Hematopoietic multipotent progenitor cell treated with erythropoietin and hydrocortisone succinate and interleukin-3 and kit ligand, for 8 days (in vitro differentiated cells): Measurements from ENCODE around the gene GART.
"Not testable (repeated sequence)": the region's sequence is repeated elsewhere in the genome, so short reads cannot be mapped to it uniquely, and the experiment has no call there.

Experiments used
- DNase-seq: peaks from one replicate; pipeline ENCODE4 v3.0.0-alpha.2; 2015

Gene GART

DNA sequence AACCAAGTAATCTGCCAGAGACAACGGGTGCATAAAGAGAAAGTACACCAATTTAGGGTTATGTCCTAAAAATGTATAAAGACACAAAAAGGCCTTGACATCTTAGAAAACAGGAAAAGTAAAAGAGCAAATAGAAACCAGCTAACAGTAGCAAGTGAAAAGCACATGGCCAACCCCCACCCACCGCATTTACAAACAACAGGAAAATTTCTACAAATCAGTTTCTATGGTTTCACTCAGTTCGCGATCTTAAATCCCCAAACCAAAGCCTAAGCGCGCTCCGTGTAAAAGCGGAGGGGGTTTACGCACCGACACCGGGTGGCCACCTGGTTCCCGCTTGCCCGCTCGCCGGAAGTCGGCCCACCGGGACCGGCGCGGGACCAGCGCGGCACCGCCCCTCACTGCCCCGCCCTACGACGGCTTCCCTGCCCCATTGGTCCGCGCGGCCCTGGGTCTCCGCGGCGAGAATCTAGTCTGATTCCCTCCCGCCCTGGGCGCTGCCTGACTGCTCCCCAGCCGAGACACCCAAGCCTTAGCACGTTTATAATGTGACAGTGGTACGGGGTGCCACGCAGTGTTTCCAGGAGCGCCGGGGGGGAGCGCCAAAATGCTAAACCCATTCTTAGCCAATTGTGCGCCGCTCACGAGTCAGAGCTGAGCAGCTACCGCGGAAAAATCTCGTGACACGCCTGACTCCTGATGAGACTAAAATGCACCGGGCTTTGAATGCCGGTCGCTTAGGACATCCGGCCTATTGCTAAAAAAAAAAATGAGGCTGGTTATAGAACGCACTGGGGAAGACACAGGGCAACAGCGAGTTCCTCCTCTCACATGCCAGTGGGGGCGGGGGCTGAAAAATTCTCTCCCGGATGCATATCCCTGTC, at the start of gene GART:
GART (minus strand) TSS at position 362 of the 884 bp plus-strand sequence. CDS start 2,802 bp downstream, outside the sequence.
- DNase-seq, result peak; percentile 89

DNA sequence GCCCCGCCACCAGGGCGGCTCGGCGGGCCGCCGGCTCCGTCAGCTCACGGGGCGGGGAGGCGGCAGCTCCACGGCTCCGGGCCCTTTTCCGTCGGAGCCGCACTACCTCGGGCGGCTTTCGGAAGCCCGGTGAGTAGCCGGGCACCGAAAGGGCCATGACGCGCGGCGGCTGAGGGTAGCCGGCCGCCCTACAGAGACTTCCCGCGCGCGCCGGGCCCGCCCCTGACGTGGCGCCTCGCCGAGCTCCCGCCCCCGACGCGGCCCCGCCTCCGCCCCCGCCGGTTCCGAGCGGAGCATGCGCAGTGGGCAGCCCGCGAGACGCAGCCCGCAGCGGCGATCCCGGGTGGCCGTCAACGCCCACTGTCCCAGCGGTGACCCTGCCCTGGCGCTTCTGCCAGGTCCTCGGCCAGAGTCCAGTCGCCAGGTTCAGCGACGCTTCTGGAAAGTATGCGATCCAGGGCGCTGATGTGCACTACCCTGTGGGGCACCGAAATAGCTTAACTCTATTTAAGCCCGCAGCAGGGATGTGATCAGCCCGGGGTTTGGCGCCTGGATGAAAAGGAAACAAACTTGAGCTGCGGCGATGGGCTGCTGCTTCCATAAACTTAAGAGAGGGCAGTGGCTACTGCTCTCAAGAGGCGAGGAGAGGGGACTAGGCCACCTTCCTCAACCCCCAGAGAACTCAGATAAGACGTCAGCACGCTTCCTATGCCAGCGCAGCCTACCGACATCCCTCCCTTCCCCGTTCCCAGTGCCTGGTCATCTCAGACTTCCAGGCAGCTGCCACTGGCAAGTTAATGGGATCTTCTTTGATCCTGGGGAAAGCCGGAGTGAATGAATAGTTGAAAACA, 46.8 kb upstream of the GART start, which contains the start of gene DONSON:
DONSON (minus strand) TSS at position 200 of the 851 bp plus-strand sequence; CDS start at position 157, 43 bp downstream.
- peak; percentile 80 for DNase-seq

DNA sequence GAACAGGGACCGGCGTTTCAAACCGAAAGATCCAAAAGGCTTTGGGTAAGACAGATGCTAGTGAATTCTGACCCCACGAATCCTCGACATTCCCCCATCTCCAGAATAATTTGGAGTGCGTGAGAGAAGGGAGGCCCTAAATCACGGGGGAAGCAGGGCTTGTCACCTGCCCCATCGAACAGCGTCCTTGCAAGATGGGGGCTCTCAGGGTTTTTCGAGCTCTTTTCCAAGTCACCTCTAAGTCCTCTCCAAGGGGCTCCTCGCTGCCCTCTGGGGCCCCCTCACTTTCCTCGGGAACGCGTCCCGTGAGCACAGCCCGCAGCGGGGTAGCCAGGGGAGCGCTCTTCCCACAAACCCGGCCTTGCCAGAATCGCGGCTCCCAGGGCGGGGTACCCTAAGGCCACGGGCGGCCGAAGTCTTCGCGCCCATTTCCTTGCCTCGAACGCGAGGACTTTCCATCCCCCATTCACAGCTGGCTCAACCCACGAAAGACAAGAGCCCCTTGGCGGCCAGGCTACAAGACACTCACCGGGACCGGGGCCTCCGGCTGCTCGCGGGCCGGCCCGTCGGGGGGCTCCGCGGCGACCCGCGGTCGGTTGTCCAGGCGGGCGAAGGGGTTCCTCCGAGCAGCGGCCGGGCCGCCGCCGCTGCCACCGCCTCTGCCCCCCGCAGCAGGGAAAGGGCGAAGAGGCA, 46.0 kb upstream of the GART start:
- DNase-seq, result peak; percentile 55

DNA sequence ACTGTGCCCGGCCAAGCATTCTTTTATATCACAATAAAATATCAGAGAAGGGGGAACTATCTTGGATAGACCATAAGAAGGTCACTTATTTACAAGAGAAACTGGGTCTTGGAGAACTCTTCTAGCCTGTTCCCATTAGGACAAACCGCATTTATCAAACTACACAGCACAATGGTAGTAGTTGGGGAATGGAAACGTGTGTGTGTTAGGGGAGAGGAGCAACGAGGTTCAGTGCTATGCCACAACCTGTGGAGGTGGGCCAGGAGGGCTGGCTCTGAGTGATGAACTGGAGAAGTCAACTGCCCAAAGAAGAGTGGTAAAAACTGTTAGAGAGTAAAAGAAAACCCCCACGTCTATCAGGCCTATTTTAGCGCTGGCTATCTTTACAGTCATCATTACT, 45.0 kb upstream of the GART start:
- no peak for DNase-seq

DNA sequence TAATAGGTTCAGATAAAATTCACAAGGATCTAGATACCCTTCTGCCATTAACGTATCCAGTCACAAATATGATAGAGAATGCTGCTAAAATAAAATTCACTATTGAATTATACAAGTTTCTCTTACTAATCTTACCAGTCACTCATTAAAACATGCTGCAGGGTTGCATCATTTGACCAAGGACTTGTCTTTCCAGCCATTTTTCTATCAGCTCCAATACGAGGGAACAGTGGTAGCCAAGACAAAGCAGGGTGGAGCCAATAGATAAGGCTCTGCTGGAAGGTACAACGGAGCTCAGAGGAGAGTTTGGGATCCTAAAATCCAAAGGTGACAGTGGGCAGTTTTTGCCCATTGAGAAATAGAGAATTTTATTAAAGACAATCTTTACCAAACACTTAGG, 42.5 kb upstream of the GART start:
- DNase-seq, result peak; percentile 67

DNA sequence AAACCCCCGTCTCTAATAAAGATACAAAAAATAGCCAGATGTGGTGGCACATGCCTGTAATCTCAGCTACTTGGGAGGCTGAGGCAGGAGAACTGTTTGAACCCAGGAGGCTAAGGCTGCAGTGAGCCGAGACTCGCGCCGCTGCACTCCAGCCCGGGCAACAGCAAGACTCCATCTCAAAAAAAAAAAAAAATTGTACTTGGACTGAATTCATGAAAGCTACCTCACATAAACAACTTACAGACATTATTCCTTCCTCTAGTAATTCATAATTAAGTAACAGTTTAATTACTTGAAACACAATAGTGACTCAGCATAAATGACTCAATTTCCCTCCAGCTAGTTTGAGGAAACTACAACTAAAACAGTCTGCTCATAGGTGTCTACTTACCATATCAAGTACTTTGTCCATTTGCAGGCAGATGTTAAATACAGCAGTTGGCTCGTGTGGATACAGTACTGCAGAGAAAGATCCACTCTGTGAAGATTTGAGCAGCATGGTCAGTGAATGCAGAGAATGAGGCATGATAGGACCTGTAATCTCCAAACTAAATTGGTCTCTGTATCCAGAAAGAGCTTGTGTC, 37.1 kb upstream of the GART start:
- peak; percentile 28 for DNase-seq

DNA sequence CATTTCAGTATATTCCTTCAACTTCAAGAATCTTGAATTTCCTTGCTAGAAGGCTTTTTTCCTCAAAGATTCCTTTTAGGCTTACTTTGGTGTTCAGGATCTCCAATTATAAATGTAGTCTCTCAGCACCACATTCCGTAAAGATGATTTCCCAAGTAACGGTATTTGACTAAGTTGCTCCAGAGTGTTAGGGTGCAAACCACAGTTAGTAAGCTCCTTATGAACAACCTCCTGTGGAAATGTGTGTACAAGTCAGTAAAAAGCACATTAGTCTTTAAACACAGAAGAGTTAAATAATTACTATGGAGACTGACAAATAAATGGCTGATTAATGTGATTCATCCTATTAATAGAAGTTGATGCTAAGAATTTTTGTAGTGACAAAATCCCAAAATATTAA, 36.3 kb upstream of the GART start:
- DNase-seq, result no peak

DNA sequence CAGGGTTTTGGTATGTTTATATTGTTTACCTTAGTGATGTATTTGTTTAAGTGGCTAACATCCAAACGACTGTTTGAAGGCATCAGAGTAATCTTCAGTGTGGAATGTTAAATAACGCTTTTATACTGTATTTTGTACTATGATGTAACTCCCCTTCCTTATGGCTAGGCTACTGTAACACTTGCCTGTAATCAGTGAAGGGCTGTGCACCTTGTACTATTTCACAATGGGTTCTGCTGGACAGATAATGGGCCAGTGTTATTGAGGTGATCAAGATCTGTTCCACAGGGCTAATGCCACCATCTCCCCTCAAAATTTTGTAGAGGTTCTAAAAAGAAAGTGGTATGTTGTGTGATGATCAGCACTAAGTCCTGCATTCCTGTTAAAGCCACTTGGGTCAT, 34.8 kb upstream of the GART start:
- DNase-seq, result not testable (repeated sequence)

DNA sequence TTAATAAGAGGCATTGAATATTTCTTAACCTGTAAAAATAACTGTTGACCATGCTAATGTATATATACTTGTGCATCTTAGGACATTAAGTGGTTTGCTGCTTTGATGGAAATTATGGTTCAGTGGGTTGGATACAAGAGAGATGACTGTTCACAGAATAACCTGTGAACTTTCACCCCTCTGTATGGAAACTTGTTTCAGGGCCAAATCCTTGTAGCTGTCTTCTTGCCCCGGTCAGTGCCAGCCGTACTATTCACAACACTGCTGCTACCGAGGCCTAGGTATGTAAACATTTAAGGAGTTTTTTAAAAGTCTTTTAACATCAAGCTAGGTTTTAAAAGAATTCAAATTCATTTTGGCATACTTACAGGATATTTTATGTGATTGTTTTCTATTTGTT, 30.4 kb upstream of the GART start:
- DNase-seq, result no peak

DNA sequence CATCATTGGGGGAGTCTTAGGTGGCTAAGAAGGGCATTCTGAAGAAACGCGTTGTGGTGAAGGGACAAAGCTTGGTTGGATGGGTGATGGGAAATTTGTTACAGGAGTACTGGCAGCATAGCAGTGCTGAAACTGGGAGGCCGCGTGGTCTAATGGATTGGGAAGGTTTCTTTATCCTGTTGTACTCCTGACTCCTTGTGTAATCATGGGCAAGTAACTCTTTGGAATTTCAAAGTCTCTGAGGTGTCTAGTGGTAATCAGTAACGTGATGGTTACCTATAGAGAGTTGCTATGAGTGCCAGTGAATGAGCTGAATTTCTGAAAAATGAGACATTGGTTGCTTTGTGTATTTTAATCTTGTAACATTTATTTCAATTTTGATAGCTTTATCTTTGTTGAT, 28.1 kb upstream of the GART start:
- DNase-seq, result no peak

DNA sequence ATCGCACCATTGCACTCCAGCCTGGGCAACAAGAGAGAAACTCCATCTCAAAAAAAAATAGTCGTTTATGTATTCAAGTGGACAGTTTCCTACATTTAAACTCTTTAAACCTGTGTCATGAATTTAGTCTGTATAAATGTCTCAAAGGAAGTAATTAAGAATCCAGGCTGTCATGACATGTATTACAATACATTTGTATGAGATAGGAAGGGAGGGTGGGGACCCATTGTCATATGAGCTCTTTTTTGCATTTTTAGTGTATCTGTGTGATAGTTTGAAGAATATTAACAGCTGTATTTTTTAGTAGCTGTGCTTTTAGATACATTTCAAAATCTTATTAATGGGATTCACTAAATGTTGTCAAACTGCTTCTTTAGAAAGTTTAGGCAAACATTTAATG, 26.5 kb upstream of the GART start:
- no peak for DNase-seq

DNA sequence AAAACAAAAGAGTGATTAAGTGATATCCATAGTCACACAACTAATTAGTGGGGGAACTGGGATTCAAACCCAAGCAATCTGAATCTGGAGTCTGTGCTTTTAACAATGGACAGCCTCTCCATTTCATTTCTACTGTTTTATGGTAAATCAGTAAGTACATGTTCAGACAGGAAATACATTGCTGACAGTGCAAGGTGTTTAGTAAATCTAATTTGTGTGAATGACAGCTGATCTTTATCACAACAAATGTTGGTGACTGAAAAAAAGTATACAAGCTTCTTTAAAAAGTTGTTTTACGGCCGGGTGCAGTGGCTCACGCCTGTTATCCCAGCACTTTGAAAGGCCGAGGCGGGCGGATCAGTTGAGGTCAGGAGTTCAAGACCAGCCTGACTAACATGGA, 26.0 kb upstream of the GART start:
- no peak for DNase-seq

DNA sequence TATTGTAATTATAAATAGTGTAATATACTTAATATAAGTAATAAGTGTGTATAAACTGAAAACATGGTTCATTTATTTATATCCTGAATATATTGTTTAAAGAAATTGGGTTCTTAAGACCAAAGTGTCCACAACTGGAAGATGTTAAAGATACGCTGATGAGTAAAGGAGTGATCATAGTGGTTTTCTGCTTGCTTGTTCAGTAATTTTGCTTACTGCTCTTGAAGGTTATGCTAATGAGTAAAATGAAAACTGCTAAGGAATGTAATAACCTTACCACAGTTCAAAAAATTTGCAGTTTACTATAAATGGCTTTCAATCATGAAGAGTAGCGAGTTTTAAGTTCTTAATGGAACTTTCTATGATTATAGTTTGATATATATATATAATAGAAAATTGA, 24.6 kb upstream of the GART start:
- no peak for DNase-seq

DNA sequence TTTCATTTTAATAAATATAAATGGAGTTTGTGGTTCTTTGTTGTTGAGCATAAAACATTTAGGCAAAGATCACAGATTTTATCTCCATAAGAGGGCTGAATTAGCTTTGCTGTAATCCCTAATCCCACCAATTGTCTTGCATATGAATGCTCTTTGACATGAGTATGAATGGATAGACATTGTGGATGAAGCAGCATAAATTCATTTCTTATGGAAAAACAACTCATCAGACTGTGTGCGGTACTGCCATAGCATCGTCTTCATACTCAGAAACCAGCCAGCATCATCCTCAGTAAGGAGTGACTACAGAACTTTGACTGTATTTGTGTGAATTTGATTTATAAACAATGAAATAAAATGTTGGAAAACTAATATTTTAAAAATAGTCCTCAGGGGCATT, 20.5 kb upstream of the GART start:
- DNase-seq, result no peak

DNA sequence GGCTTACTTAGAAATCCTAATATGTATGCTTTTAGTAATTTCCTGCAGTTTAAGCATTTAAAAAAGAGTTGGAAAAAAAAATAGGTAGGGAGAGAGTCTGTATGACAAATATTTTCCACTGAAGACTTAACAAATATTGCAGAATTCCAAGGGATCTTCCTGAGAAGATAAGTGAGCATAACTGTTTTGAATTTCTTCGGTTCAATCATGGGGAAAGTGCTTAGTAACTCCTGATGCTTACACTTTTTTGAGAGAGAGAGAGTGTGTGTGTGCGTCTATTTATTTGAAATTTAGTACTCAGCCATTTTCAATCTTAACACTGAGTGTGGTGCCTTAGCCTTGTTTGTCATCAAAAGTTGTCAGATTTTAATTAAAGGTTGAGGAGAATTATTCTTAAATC, 19.5 kb upstream of the GART start:
- DNase-seq, result no peak

DNA sequence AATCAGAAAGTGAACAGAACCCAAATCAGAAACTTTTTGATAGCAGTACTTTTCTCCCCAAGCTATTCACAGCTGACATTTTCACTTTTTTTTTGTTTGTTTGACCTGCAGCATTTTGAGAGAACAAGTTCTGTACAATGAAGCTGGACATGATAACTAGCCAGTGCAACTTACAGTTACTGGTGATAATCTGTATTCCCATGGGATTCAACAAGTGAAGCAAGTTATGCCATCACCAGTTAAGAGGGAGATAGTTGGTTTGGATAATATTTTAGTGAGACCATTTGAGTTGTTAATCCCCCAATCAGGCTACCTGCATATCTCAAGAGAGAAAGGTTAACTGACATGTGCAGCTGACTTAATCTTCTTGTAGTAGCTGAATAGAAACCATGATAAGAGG, 19.0 kb upstream of the GART start:
- DNase-seq, result no peak

DNA sequence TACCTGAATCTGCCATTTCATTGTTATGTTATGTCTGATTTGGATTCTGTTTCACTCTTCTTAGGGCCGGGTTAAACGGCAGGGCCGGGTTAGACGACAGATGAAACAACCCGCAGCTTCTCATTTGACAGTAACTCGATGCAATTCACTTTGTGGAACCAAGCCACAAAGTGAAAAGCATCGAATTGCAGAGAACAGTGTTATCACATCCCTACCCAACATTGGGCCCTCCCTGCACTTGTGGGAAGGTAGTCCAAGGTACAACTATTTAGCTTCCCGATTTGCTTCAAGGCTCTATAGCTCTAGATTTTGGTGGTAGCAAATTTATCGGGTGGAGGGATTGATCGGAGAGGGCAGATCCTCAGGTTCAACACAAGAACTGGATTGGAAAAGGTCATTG, 17.9 kb upstream of the GART start:
- no peak for DNase-seq

DNA sequence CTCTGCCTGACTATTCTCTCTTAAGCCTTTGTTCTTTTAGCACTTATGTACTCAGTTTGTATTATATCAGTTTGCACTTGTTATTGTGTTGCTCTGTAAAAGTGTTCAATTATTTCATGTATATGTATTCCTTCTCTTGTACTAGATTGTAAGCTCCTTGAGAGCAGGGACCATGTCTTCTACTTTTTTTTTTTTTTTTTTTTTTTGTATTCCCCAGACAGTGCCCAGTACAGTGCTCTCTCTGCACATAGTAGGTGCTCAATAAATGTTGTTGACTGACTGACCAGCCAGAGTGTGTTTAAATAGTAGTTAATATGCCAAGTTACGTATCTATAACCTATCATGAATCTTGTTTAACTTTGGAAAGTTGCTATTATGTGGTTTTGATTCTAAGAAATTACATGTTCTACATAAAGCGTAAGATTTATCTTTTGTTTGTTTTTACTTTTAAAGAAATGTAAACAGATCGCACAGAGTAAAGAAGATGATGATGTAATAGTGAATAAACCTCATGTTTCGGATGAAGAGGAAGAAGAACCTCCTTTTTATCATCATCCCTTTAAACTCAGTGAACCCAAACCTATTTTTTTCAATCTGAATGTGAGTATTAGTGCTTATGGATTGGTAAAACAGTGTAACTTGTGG, 17.0 kb upstream of the GART start:
- DNase-seq, result no peak

DNA sequence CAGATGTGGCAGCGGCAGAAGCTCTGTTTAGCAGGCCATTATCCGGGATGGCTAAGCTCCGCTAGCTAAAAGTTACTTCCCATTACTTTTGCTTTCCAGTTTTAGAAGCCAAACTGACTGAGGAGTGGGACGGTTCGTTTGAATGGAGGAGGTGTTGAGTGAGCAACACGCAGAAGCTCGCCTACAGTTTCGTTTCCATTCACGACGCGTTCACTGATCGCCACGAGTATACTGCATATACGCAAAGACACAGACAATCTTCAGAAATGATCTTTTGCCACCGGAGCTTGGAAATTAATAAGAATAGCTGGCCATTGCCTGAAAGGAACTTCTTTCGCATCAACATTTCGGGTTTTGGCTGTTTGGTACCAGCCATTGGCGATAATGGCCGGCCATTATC, 15.5 kb upstream of the GART start:
- DNase-seq, result no peak

DNA sequence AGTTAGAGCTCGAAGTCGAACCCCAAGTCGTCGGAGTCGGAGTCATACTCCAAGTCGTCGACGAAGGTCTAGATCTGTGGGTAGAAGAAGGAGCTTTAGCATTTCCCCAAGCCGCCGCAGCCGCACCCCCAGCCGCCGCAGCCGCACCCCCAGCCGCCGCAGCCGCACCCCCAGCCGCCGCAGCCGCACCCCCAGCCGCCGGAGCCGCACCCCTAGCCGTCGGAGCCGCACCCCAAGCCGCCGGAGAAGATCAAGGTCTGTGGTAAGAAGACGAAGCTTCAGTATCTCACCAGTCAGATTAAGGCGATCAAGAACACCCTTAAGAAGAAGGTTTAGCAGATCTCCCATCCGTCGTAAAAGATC, 13.0 kb upstream of the GART start:
- DNase-seq, result no peak

DNA sequence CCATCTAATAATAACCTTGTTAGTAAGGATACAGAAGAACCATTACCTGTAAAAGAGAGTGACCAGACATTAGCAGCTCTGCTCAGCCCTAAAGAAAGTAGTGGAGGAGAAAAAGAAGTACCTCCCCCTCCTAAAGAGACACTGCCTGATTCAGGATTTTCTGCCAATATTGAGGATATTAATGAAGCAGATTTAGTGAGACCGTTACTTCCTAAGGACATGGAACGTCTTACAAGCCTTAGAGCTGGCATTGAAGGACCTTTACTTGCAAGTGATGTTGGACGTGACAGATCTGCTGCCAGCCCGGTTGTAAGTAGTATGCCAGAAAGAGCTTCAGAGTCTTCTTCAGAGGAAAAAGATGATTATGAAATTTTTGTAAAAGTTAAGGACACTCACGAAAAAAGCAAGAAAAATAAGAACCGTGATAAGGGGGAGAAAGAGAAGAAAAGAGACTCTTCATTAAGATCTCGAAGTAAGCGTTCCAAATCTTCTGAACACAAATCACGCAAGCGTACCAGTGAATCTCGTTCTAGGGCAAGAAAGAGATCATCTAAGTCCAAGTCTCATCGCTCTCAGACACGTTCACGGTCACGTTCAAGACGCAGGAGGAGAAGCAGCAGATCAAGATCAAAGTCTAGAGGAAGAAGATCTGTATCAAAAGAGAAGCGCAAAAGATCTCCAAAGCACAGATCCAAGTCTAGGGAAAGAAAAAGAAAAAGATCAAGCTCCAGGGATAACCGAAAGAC, 12.5 kb upstream of the GART start:
- DNase-seq, result no peak
